GM18907 (cell line): Measurements from ENCODE around the gene HS3ST4.
"Not testable (repeated sequence)": the region's sequence is repeated elsewhere in the genome, so short reads cannot be mapped to it uniquely, and the experiment has no call there.

ENCODE experiments used
- ATAC-seq: cut with Tn5 transposase; IDR thresholded peaks from one replicate; pipeline ENCODE4 v1.9.1; 2021; ENCODE audit warnings: mild to moderate bottlenecking, moderate library complexity; ENCODE audit not compliant: unreplicated experiment

Gene HS3ST4

DNA sequence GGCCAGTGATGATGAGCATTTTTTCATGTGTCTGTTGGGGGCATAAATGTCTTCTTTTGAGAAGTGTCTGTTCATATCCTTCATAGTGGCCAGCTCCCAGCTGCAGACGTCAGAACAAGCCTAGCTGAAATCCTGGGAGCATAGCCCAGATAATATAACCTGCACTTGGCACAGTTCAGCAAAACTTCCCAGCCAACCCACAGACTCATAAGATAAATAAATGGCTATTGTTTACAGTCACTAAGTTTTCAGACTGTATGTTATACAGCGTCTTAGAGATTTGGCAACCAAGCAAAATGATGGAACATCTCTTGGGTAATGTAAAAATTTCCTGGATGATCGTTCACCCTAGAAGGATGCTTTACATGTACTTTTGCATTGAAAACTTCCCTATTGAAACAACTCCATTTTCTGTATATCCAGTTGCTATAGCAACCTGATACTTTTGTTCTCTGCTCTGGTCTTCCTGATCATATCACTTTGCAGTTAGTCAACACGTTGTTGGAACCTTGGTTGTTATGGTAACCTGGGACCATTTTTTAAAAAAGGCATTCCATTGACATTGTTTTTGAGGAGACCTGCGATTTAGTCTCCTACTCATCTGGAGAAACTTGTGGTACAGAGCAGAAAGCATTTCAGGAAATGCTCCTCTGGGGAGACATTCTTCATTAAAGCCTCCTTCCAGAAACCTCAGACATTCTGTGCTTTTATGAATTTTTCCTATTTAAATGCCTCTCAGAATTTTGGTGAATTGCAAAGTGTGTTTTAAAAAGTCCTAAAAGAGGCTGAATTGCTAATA is 378.7 kb downstream of the HS3ST4 start:
- no peak for ATAC-seq

- no peak for ATAC-seq
These were observed 379.5 kb downstream of the HS3ST4 start for GRCh38 chr16:26071101-26071866.

GRCh38 chr16:26078716-26079355 is 387.1 kb downstream of the HS3ST4 start:
- ATAC-seq = no peak

- no peak for ATAC-seq
These were observed 395.3 kb downstream of the HS3ST4 start for GRCh38 chr16:26087091-26087490.

GRCh38 chr16:26091511-26091910 is 399.8 kb downstream of the HS3ST4 start:
- ATAC-seq = no peak

DNA sequence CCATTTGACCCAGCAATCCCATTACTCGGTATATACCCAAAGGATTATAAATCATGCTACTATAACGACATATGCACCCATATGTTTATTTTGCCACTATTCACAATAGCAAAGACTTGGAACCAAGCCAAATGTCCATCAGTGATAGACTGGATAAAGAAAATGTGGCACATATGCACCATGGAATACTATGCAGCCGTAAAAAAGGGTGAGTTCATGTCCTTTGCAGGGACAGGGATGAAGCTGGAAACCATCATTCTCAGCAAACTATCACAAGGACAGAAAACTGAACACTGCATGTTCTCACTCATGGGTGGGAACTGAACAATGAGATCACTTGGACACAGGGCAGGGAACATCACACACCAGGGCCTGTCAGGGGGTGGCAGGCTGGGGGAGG is 406.4 kb downstream of the HS3ST4 start:
- ATAC-seq = not testable (repeated sequence)

- ATAC-seq = no peak
These were observed 410.6 kb downstream of the HS3ST4 start for GRCh38 chr16:26102369-26102768.

- ATAC-seq = no peak
These were observed 417.2 kb downstream of the HS3ST4 start for GRCh38 chr16:26108836-26109505.

DNA sequence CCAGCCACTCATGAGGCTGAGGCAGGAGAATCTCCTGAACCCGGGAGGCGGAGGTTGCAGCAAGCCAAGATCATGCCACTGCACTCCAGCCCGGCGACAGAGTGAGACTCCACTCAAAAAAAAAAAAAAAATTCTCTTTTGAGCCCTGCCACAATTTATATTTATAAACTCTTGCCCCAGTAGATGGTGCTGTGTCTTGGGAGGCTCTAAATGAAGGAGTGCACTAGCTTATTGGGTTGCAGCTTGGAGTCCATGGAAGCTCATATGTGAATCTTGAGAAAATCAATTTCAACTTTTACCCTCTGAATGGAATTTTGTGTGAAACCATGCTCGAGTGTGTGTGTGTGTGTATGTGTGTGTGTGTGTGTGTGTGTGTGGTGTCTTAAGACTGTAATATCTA is 420.1 kb downstream of the HS3ST4 start:
- ATAC-seq = no peak

DNA sequence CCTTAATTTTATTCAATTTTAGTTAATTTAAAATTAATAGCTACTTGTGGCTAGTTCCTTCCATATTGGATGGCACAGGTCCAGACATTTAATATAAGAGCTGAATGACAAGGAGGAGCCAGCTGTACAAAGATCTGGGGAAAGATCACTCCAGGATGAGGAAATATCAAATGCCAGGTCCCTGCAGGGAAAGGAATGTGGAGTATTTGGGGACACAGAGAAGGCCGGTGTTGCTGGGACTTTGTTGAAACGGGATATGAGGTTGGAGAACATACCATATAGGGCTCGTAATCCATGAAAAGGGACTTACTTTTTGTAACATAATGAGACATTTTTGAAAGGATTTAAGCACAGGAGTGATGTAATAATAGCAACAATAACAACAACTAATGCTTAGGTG is 426.8 kb downstream of the HS3ST4 start:
- ATAC-seq = no peak

GRCh38 chr16:26120729-26121128 is 429.0 kb downstream of the HS3ST4 start:
- no peak for ATAC-seq

GRCh38 chr16:26128296-26128695 is 436.5 kb downstream of the HS3ST4 start:
- ATAC-seq = no peak

DNA sequence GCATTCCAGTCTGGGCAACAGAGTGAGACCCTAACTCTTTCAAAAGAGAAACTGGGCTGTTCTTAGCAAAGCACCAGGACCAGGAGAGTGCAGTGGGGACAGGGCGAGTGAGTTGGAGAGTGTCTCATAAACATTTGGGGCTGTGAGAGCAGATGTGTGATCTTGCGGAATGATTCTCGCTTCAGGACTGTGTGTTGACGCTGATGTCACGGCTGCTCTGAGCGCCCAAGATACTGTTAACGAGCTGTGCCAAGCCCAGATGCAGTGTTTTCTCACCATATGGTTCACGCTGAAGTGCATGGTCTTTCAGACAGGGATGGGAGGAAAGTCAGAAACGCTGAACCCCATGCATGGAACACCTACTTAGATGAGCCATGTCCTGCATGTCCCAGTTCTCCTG is 438.2 kb downstream of the HS3ST4 start:
- ATAC-seq = no peak

GRCh38 chr16:26133416-26134093 is 441.8 kb downstream of the HS3ST4 start:
- no peak for ATAC-seq

DNA sequence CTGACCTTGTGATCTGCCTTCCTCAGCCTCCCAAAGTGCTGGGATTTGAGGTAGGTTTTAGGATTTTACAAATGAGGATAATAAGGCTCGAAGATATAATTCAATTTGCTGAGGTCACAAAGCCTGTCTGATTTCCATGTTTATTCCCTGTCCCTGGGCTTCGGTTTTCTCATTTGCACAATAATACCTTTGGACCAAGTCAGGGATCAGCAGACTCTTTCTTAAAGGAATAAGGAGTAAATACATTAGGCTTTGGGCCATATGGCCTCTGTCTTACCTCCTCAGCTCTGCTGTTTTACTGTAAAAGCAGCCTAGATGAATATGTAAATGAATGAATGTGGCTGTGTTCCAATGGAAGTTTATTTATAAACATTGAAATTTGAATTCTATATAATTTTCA is 442.8 kb downstream of the HS3ST4 start:
- ATAC-seq = no peak

- ATAC-seq = no peak
These were observed 446.2 kb downstream of the HS3ST4 start for GRCh38 chr16:26137956-26138355.

DNA sequence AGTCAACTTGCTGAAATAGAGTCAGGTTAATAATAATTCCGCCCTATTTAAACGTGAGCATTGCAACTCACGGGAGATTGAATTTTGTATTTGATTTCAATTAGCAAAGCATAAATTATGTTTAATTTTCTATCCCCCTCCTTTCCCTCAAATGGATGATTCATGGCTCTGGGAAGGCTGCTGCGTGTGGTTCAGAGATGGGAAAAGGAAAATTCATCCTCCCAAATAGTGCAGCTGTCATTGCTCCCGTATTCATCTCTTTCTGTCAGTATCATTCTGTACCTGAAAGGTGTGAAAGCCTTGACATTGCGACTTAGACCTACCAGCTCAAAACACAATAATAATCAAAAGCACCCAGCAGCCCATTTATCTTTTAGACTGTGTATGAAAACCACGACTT is 447.3 kb downstream of the HS3ST4 start:
- ATAC-seq = no peak

GRCh38 chr16:26139884-26140283 is 448.1 kb downstream of the HS3ST4 start:
- no peak for ATAC-seq

- ATAC-seq = no peak
These were observed 457.8 kb downstream of the HS3ST4 start for GRCh38 chr16:26149364-26150190.

DNA sequence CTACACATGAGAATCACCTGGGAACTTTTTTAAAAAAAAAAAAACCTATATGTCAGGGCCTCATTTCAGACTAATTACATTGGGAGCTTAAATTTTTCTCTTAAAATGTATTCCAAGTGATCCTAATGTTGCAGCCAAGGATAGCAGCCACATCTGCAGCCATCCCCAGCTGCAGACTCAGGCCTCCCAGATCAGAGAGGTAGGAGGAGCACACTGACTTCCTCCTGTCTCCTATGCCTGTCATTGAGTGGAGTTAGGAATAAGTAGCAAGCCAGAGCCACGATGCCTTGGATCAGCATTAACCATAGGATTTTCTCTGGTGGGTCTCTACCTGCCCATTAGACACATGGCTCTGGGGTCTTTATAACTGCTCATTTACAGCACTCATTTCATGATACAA is 463.5 kb downstream of the HS3ST4 start:
- no peak for ATAC-seq
